A549 (cell line): ENCODE data around the gene ADIRF. TPM values are rescaled to one million over a fixed set of nuclear protein-coding genes. Genes with fewer than 3 reads are reported as not detected.

Experiments used
- ATAC-seq, 2 experiments: fragments of 200-7000 bp in 1 of 2; fragments of >200 bp in 1 of 2; cut with Nextera tagmentation in 1 of 2; cut with Tn5 transposase in 1 of 2; 3 replicates each; pipeline versions ENCODE4 v1.8.0 to v1.9.1; 2018 to 2020; ENCODE audit warnings: mild to moderate bottlenecking in 1 of 2, moderate library complexity in 1 of 2
- CTCF ChIA-PET: fragments of 300-600 bp; sonication (Branson Sonifier 250); formaldehyde crosslinking; extraction: SDS; loops from one replicate; lab custom pipeline; 2021; ENCODE audit warnings: antibody characterized with exemption, inconsistent platforms; lab: Yijun Ruan, JAX
- POLR2A ChIA-PET: fragments of 350-600 bp; formaldehyde crosslinking; extraction: SDS; loops from one replicate; lab custom pipeline; 2021; ENCODE audit warnings: antibody characterized with exemption, inconsistent platforms; lab: Yijun Ruan, JAX
- DNase-seq, 2 experiments: peaks; one replicate each; pipeline versions ENCODE4 v3.0.0 to v3.0.0-alpha.2; 2011 to 2016; ENCODE audit warnings: low read depth in 1 of 2, low spot score in 1 of 2
- FAIRE-seq: peaks from 2 replicates; lab custom pipeline; 2011; peaks lifted over from hg19 to GRCh38; lab: Jason Lieb, UNC
- H3K27ac ChIP-seq, 2 experiments: fragments of >200 bp; sonication (Bioruptor Twin); formaldehyde crosslinking; 3 replicates each; pipeline ENCODE4 v1.5.1; 2016 to 2017
- H3K4me1 ChIP-seq: fragments of >200 bp; sonication (Bioruptor Twin); formaldehyde crosslinking; 3 replicates; pipeline ENCODE4 v1.6.1; 2016
- H3K4me2 ChIP-seq: fragments of >200 bp; sonication (Bioruptor Twin); formaldehyde crosslinking; 3 replicates; pipeline ENCODE4 v1.6.1; 2016
- H3K4me3 ChIP-seq: fragments of >200 bp; sonication (Bioruptor Twin); formaldehyde crosslinking; 3 replicates; pipeline ENCODE4 v1.5.1; 2016
- H3K9me3 ChIP-seq: fragments of >200 bp; sonication (Bioruptor Twin); formaldehyde crosslinking; 3 replicates; pipeline ENCODE4 v1.6.1; 2016
- CHD2 ChIP-seq: fragments of 150-350 bp; IDR thresholded peaks from 2 replicates; pipeline ENCODE4 v1.6.1; 2014; ENCODE audit warnings: low read length; ENCODE audit not compliant: partially characterized antibody
- EHF ChIP-seq: fragments of 250-450 bp; sonication (Bioruptor Pico); IDR thresholded peaks from 2 replicates; pipeline ENCODE4 v1.5.0; 2020; ENCODE audit warnings: mild to moderate bottlenecking
- ESRRA ChIP-seq: fragments of 150-350 bp; IDR thresholded peaks from 2 replicates; pipeline ENCODE4 v1.6.1; 2014; ENCODE audit warnings: mild to moderate bottlenecking, low read length, borderline replicate concordance
- FOSL2 ChIP-seq, 2 experiments: fragments of 450-650 bp in 1 of 2; fragments of >200 bp in 1 of 2; sonication (Bioruptor Twin) in 1 of 2; formaldehyde crosslinking; IDR thresholded peaks; 2 replicates each; pipeline versions ENCODE4 v1.5.0 to v1.6.1; 2016 to 2020; ENCODE audit warnings: mild to moderate bottlenecking in 1 of 2, moderate library complexity in 1 of 2
- FOXS1 ChIP-seq: fragments of 250-450 bp; sonication (Bioruptor Pico); IDR thresholded peaks from 2 replicates; pipeline ENCODE4 v1.5.0; 2020; ENCODE audit warnings: mild to moderate bottlenecking, moderate library complexity
- GATA3 ChIP-seq: IDR thresholded peaks from 2 replicates; pipeline ENCODE4 v1.6.1; 2012; ENCODE audit warnings: borderline replicate concordance
- JUN ChIP-seq, 2 experiments: fragments of >200 bp; sonication (Bioruptor Twin); formaldehyde crosslinking; IDR thresholded peaks; 2 replicates in 1 of 2; 3 replicates in 1 of 2; pipeline ENCODE4 v1.6.1; 2016 to 2017
- JUNB ChIP-seq: fragments of >200 bp; sonication (Bioruptor Twin); formaldehyde crosslinking; IDR thresholded peaks from 2 replicates; pipeline ENCODE4 v1.6.1; 2016
- KDM1A ChIP-seq: fragments of 200-600 bp; sonication (generic); IDR thresholded peaks from 2 replicates; pipeline ENCODE4 v1.6.1; 2016; ENCODE audit warnings: low read depth, mild to moderate bottlenecking
- MAFK ChIP-seq: fragments of 450-650 bp; IDR thresholded peaks from 2 replicates; pipeline ENCODE4 v1.6.1; 2014; ENCODE audit not compliant: partially characterized antibody
- NFE2L2 ChIP-seq: fragments of 150-350 bp; conservative IDR thresholded peaks from 2 replicates; pipeline ENCODE4 v1.6.1; 2014; ENCODE audit warnings: low read length
- POLR2AphosphoS2 ChIP-seq: conservative IDR thresholded peaks from 2 replicates; pipeline ENCODE4 v1.6.1; 2012; ENCODE audit warnings: low read length, improper control_type of control experiment, inconsistent platforms
- RARB ChIP-seq: fragments of 250-450 bp; sonication (Bioruptor Pico); IDR thresholded peaks from 2 replicates; pipeline ENCODE4 v1.8.0; 2021; ENCODE audit warnings: mild to moderate bottlenecking, moderate library complexity
- SMC3 ChIP-seq: fragments of >200 bp; sonication (Bioruptor Twin); formaldehyde crosslinking; IDR thresholded peaks from 3 replicates; pipeline ENCODE4 v1.6.1; 2018; ENCODE audit warnings: inconsistent platforms
- USF2 ChIP-seq: fragments of 450-650 bp; IDR thresholded peaks from 2 replicates; pipeline ENCODE4 v1.6.1; 2014; ENCODE audit warnings: antibody characterized with exemption
- ZC3H11A ChIP-seq: fragments of 450-650 bp; IDR thresholded peaks from 2 replicates; pipeline ENCODE4 v1.6.1; 2014; ENCODE audit warnings: antibody characterized with exemption, mild to moderate bottlenecking
- WGBS: methylation state at CpG from one replicate; pipeline ENCODE4 v1.1.6; 2017; ENCODE audit errors: missing lambda C conversion rate; 5-methylcytosine and 5-hydroxymethylcytosine counted together
- polyA plus RNA-seq, 4 experiments: library from polyadenylated mRNA; depleted of rRNA in 3 of 4; stranded (reverse); fragments of >200 nt; fragmentation: RNase III in 1 of 4; extraction: RNeasy Plus Mini Kit Qiagen cat#74134 plus additional on column Dnase treatment in 1 of 4; gene quantifications; 2 replicates in 3 of 4; 3 replicates in 1 of 4; pipeline ENCODE4 v1.2.3, GENCODE V29; 2011 to 2017
- TF ChIP-seq, protein P1 (sequence below): IDR thresholded peaks from 2 replicates; pipeline ENCODE4 v1.6.1; 2012
- TF ChIP-seq, protein P2 (sequence below): IDR thresholded peaks from 2 replicates; pipeline ENCODE4 v1.6.1; 2012
- TF ChIP-seq, protein P3 (sequence below): IDR thresholded peaks from 2 replicates; pipeline ENCODE4 v1.6.1; 2012; ENCODE audit warnings: low read depth, borderline replicate concordance
- TF ChIP-seq, protein P4 (sequence below): fragments of 250-450 bp; sonication (Bioruptor Pico); IDR thresholded peaks from 2 replicates; pipeline ENCODE4 v1.5.0; 2020; ENCODE audit warnings: low read depth, mild to moderate bottlenecking, moderate library complexity

ADIRF gene
- polyA plus RNA-seq, 2 of the 4 experiments (the other 2 are of a cell fraction), result not detected

- FAIRE-seq (no peak), ATAC-seq (peak; percentile 47 to 80; a peak in 4 of 6 replicates), DNase-seq (peak; percentile 63 to 77)
- Histone ChIP-seq H3K9me3 (no peaks in the 10 kb centered on the region), H3K4me2 (peak overlapping the region; percentile 76), H3K4me1 (peaks cover 48% of the 10 kb centered on the region)
- WGBS, result 29% methylated on average over 7 of the region's 16 CpGs
- POLR2A ChIA-PET, result interaction anchor here (1.2 kb wide), 1 partner anchor 11 kb away, joined by 3 read pairs; no protein-coding TSS in a partner anchor
- CTCF ChIA-PET, result interaction anchor here (0.8 to 5.6 kb wide), 7 partner anchors 8 to 776 kb away, joined by 3 to 23 read pairs (median 3); partner anchors contain the start of gene ADIRF
- TF ChIP-seq FOSL2 (IDR thresholded peaks at IDR 0.05) (0 out of 2 replicates have a peak, but pooled peaks have one; percentile 12), FOSL2 (CRISPR knock-in tag; IDR thresholded peaks at IDR 0.05) (peak; percentile 54), JUN (IDR thresholded peaks at IDR 0.05) (0 out of 5 replicates have a peak, but pooled peaks of 1 of the 2 experiments have one; percentile 16), USF2 (no peak)
- TF ChIP-seq, protein P1, sequence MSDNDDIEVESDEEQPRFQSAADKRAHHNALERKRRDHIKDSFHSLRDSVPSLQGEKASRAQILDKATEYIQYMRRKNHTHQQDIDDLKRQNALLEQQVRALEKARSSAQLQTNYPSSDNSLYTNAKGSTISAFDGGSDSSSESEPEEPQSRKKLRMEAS, result 0 out of 2 replicates have a peak, but pooled peaks have one; percentile 16
- TF ChIP-seq, all 56 proteins: peak for 3
- Histone ChIP-seq H3K4me3 (0 out of 3 replicates have a peak overlapping the region, but pooled peaks have one; percentile 12), H3K27ac (peak overlapping the region; percentile 68 to 89)
These were observed 9.2 kb upstream of the ADIRF start for GRCh38 chr10:86958901-86959736.

DNA sequence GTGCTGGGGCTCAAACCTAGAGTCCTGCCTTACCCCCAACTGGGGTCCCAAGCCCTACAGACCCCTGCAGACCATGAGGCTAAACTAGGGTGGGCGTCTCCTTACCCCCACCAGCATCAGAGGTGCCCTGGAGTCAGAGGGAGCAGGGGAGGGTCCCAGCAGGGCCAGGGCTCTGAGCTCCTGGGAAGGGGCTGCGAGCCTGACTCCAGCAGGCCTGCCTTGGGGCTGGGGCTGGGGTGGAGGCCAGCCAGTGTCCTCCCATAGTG, 8.6 kb upstream of the ADIRF start:
- DNase-seq (no peak), FAIRE-seq (no peak), ATAC-seq (no peak; a peak in 1 of 6 replicates)
- H3K4me2 ChIP-seq, result peak overlapping the region; percentile 76
- H3K9me3 ChIP-seq, result no peaks in the 10 kb centered on the region
- POLR2A ChIA-PET, result interaction anchor here (1.2 kb wide), 1 partner anchor 10 kb away, joined by 3 read pairs; no protein-coding TSS in a partner anchor
- H3K27ac ChIP-seq, result peak overlapping the region; percentile 68 to 89
- TF ChIP-seq JUNB, result no peak
- no peak for TF ChIP-seq EHF (CRISPR knock-in tag)
- TF ChIP-seq USF2, result no peak
- no peak for TF ChIP-seq NFE2L2
- TF ChIP-seq, protein P2, sequence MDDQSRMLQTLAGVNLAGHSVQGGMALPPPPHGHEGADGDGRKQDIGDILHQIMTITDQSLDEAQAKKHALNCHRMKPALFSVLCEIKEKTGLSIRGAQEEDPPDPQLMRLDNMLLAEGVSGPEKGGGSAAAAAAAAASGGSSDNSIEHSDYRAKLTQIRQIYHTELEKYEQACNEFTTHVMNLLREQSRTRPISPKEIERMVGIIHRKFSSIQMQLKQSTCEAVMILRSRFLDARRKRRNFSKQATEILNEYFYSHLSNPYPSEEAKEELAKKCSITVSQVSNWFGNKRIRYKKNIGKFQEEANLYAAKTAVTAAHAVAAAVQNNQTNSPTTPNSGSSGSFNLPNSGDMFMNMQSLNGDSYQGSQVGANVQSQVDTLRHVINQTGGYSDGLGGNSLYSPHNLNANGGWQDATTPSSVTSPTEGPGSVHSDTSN, result no peak
- TF ChIP-seq SMC3, result no peak
- no peak for TF ChIP-seq KDM1A
- no peak for TF ChIP-seq RARB (CRISPR knock-in tag)
- TF ChIP-seq, protein P3, sequence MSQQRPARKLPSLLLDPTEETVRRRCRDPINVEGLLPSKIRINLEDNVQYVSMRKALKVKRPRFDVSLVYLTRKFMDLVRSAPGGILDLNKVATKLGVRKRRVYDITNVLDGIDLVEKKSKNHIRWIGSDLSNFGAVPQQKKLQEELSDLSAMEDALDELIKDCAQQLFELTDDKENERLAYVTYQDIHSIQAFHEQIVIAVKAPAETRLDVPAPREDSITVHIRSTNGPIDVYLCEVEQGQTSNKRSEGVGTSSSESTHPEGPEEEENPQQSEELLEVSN, result no peak
- TF ChIP-seq, protein P4, sequence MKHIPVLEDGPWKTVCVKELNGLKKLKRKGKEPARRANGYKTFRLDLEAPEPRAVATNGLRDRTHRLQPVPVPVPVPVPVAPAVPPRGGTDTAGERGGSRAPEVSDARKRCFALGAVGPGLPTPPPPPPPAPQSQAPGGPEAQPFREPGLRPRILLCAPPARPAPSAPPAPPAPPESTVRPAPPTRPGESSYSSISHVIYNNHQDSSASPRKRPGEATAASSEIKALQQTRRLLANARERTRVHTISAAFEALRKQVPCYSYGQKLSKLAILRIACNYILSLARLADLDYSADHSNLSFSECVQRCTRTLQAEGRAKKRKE (CRISPR knock-in tag), result no peak
- TF ChIP-seq CHD2, result no peak
- TF ChIP-seq FOXS1 (CRISPR knock-in tag), result no peak
- no peak for TF ChIP-seq MAFK
- no peak for TF ChIP-seq GATA3
- TF ChIP-seq ZC3H11A, result no peak
- TF ChIP-seq ESRRA, result no peak
- TF ChIP-seq POLR2AphosphoS2, result no peak
- TF ChIP-seq, all 56 proteins: peak for 0
- WGBS, result no CpG with 5 or more reads among the region's 2 CpGs
- CTCF ChIA-PET, result interaction anchor here (0.8 to 5.6 kb wide), 9 partner anchors 9 to 775 kb away, joined by 3 to 23 read pairs (median 3); partner anchors contain the start of genes ADIRF and SHLD2
- Histone ChIP-seq H3K4me3 (no peak overlapping the region), H3K4me1 (peaks cover 42% of the 10 kb centered on the region)
